ENCODE data around the gene GALNT16.
A peak's percentile ranks its signal among the peaks of the same experiment; 100 is the strongest.
"Not testable (repeated sequence)": the region's sequence is repeated elsewhere in the genome, so short reads cannot be mapped to it uniquely, and the experiment has no call there.

The GALNT16 gene

DNA sequence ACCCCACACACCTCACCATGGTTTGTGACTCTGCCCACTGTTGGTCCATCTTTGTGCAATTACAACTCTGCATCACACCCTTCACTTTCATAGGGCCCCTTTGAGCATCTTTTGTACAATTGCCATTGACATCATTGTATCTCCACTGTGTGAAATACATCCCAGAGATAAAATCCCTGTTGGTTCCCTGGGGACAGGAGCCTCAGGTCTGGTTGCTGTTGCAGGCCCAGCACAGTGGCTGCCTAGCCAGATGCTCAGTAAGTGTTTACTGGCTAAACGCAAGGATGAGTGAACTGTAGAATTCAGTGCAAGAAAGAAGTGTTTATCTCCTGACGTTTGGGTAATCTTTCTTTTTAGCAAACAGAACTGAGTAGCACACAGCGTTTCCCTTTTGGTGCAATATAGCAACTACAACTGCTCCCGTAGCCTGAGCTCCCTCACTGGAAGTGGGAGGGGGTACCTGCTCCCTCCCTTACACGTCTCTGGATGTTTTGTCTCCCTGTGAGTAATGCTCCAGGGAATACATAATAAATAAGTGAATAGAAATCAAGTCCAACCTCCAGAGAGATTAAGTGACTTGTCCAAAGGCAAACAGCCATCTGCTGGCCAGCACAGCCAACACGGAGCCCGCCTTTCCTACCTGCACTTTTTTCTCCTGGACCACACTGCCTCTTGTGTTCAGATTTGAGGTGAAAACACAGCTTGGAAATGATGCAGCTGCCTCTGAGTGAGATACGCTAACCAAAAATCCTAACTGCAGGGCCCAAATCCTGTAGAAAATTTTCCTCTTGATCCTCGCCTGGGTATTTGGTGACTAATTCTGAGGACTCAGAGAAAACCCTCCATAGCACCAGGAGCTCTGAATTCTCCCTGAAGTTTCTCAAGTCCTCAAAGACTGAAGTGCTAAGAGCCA is 27.4 kb downstream of the GALNT16 start:
- DNase-seq: no peak

DNA sequence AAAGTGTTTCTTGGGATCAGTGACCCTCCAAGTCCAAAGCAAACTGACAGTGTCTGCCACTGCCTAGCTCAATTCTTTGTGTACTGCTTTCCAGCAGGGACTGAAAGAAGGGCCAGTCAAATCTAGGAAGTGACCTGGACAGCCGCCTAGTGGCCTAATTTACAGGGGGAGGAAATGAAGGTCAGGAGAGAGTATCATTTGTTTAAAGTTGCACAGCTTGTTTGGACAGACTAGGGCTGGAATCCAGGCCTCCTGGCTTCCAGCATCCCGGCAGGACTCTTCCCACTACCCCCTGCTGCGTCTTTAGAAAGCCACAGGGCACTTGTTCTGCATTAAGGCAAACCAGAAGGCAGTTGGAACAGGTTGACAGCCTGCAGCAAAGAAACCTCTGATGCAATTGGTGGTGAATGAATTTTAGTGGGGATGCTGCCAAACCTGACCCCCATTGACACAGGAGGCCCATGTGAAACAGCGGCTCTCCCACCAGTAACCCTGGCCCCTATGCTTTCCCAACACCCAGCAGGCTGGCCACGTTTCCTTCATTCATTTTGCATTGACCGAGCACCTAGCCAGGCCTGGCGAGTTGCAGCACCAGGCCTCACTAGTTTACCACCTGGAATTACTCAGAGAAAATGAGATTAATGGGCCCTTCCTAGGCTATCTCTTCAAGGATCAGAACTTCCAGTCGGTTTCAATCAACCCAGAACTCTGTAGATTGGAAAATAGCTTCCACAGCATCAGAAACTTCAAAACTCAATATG is 28.2 kb downstream of the GALNT16 start:
- no peak for DNase-seq

DNA sequence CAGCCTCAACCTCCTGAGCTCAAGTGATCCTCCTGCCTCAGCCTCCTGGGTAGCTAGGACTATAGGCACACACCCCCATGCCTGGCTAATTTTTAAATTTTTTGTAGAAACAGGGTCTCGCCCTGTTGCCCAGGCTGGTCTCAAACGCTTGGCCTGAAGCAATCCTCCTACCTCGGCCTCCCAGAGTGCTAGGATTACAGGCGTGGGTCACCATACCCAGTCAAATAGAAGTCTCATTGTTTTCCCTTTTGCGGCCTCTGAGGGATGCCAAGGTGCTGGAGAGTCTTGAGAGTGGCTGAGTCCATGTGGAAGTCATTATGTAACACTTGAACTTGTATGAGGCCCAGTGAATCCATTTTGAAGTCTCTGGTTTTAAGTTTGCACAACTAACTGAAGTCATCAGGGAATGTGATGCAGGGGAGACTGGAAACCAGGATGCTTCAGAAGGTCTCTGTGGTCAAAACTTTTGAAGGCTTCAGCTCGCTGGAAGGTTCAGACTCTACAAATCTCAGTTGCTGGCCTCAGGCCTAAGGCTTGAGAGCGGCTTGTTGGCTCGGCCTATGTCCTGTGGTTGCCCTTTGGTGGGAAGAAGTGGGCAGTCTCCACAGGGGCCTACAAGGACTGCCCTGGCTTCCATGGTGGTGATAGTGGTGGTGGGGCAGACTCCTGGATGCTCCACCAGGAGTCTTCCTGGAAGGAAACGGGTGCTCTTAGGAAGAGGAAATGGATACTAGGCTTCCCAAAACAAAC is 29.2 kb downstream of the GALNT16 start:
- no peak for DNase-seq

DNA sequence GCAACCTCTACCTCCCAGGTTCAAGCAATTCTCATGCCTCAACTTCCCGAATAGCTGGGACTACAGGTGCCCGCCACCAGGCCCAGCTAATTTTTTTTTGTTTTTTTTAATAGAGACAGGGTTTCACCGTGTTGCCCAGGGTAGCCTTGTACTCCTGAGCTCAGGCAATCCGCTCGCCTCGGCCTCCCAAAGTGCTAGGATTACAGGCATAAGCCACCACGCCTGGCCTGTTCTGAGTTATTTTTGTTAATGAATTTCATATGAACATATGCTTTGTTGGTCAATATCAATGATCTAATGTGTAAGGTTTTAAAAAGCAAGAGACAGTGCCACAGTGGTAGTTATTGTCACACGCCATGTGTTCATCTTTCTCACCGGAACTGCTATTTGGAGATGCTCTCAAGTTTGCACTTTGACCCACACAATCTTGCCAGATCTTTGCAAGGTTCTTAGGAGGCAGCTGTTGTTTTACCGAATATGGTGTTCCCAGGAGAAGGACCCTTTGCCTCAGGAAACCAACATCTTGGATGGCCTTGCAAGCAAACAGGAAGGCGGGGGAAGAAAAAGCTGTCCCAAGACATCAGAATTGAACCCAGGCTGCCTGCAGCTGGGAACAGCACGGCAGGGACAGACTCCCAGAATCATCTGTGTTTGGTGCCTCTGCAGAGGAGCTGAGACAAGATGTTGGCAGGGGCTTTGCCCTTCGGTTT is 30.0 kb downstream of the GALNT16 start:
- no peak for DNase-seq

DNA sequence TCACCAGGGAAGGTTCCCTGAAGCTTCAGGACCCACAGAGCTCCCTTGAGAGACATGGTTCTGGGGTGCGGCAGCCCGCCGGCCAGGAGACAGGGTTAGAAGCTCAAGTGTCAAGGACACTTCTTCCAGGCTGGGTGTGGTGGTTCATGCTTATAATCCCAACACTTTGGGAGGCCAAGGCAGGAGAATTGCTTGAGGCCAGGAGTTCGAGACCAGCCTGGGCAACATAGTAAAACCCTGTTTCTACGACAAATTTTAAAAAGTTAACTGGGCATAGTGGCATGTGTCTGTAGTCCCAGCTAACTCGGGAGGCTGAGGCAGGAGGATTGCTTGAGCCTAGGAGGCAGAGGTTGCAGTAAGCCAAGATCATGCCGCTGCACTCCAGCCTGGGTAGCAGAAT is 30.9 kb downstream of the GALNT16 start:
- not testable (repeated sequence) for DNase-seq

DNA sequence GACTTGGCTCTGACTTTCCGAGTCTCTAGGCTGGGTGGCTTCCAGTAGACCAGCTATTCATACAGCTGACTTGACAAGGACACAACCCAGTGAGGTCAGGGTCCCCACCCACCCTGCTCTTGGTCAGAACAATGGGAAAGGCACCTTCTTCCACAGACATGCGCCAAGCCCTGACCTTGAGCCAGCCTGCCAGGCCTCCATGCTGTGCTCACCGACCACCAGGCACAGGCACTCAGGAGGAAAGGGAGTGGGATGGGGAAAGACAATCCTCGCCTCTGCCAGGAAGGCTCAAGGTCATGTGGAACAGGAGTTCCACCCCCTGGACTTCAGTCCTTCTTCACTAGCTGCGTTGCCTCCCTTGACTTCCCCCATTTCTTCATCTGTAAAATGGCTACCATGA is 31.4 kb downstream of the GALNT16 start:
- DNase-seq: no peak

DNA sequence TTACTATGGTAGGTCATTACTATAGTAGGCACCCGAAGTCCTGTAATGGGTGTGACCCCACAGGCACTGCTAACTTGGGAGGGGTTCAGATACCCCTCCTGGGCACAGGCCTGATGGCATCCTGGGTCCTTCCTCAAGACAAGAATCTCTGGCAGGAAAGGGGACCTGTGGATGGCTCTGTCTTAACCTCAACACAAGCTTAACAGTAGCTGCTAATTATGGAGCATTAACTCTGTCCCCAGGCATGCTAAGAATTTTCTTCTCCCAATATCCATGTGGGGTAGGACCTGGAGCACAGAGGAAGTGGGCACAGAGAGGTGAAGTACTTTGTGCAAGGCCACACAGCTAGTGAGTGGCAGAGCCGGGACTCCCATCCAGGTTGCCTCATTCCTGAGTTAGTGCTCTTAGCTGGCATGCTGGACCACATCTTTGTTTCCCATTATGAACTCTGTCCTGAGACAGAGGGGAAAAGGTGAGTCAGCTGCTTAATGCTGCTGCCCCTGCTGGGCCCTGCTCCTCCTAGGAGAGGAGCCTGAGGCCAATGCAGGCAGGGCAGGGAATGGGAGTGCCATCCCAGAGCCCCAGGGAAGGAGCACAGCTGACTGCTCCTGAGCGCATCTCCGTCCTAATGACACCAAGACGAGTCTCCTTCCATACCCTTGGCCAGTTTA is 32.1 kb downstream of the GALNT16 start:
- no peak for DNase-seq

DNA sequence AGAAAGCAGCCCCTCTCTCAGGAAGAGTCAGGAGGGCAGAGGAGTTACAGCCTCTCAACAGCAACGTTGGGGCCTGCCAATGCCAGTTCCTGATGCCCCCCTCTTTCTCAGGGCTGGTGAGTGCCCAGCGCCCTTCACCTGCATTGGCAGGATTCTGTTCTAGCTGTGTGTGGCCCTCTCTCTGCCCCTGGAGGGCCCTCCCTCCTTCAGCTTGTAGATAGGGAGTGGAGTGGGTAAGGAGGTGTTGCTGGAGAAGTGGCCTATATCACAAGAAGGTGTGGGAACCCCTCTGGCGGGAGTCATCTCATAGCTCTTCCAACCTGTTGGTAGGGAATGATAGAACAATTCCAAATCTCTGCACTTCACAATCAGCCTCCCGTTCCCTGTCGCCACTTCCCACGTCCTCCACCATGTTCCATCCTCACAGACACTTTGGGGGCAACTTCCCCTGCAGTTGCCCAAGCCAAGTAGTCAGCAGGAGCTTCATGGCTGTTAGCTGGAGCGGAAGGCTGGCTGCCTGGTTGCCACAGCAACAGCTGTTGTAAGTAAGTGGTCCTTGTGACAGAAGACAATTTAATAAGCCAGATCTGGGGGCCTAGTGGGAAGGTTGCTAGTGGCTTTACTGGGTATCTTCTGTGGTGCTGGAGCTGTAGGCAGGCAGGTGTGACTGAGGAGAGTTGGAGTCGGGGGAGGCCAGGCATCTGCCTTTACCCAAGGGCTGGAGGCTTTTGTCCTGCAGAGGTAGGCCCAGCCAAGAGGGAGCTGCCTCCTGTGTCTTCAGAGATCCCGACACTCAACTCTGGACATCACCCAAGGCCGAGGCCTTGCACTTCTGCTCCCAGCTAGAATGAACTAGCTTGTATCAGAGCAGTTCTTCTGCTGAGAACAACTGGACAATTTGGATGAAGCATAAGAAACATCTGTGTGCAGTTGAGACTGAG is 38.4 kb downstream of the GALNT16 start:
- no peak for DNase-seq

DNA sequence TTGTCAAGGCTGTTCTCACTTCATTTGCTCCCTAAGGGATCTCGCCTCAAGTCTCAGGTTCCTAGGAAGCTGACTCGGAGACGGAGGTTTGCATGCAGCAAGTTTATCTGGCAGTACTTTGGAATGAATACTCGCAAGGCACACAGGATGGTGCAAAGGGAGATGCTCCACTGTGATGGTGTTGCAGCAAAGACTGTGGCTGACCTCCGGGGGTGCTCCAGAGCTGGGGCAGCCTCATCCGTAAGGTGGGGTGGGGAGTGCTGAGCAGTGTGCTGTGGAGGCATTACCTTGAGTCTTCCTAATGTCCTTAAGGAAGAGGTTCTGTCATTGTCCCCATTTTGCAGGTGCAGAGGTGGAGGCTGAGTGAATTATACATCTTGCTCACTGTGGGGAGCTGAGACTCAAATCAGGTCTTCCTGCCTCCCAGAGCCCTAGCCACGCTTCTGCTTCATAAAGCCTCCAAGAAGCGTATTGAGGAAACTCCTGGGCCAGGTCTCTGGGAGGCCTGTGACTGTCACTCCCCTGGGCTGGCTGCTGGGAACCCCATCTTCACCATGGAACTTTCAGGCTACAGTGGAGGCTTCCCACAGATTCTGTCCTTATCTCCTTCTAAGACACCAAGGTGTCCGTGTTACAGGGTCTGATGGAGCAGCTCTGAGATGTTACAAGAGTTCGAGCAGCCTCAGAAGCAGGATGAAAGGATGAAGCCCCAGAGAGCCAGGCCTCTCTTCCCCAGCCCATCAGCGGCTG is 39.5 kb downstream of the GALNT16 start:
- DNase-seq: no peak

DNA sequence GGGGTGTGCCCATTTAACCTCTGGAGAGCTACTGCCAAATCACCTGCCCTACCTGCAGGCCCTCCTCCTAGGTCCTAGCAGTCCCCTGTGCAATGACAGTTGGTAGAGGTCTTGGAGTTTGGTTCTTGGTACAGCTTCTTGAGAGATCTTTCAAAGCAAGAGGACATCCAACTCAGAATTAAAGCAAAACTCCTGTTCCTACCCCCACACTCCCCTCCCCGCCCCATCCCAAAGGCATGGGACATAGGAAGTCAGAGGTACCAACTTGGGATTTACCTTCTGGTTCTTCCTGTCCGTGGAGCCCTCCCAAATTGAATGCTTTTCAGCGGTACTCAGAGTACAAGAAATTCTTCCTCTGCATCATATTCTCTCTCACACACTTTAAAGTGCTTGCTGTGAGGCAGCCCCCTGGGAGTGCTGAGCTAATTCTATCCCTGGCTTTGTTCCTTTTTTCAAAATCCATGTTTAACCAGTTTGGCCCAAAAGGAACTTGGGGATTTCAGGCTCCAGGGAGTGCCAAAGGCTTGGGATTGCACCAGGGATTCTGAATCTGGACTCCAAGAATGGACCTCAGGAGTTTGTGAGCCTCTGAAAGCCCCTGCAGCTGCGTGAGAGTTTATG is 40.8 kb downstream of the GALNT16 start:
- DNase-seq: no peak

DNA sequence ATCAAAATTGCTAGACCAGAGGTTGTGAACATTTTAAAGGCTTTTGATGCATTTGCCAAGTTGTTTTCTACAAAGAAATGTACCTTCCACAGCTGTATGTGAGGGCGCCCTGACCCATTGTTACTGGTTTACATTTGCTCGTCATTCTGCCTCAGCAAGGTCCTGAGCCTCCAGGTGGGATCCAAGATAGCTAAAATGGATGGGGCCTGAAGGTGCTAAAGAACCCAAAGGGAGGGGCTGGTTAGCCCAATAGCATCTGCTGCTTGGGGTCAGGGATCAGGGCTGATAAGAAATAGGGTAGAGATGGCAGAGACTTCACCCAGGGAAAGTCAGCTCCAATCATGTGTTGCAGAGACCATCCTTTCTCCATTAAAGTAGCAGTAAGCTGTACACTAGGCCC is 43.1 kb downstream of the GALNT16 start:
- no peak for DNase-seq

DNA sequence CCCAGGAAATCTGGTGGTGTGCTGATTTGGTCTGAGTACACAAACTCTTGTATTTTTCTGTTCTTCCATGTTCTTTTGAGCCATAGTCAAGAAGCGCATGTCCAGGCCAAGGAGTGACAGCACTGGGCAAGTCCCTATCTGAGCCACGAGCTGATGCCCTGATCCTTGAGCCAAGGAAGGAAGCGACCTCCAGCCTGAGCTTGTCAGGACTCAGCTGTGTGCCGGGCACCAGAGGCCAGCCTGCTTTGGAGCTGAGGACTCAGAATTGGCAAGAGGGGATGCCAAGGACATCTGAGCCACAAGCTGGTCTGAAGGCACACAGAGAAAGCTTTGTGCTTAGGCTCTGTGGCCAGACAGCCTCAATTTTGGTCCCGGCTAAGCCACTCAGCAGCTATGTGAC is 52.6 kb downstream of the GALNT16 start:
- DNase-seq: no peak

DNA sequence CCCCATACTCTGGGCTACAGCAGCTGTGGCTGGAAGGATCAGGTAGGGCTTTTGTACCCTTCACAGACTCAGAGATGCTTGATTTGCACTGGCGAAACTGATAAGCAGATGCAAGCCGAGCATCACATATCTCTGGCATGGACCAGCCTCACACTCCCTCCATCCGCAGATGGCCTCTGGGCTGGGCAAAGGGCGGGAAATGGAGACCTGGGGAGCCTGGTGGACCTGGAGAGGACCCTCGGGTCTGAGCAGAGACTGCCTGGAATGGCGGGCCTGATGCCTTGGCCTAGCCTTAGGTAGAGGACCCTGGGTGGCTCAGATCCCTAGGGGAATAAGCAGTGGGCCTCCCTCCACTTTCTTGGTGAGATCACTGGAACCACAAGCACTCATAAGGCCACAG is 53.2 kb downstream of the GALNT16 start:
- no peak for DNase-seq

DNA sequence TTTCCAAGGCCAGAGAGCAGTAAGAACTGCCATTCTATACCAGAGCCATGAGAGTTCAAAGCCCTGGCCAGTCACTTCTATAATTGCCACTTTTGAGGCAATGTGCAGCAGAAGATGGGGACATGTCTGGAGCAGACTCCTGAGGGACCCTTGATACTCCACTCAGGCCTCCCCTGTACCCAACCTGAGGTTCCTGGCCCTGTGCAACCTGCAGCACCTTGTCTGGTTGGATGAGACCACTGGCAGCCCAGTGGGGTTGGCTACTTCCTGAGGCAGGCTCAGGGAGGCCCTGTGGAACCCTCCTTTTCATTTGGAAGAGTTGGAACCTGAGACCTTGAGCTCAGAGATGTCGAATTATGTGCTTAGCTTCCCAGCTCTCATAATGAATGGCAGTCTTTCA is 54.4 kb downstream of the GALNT16 start:
- DNase-seq: no peak

DNA sequence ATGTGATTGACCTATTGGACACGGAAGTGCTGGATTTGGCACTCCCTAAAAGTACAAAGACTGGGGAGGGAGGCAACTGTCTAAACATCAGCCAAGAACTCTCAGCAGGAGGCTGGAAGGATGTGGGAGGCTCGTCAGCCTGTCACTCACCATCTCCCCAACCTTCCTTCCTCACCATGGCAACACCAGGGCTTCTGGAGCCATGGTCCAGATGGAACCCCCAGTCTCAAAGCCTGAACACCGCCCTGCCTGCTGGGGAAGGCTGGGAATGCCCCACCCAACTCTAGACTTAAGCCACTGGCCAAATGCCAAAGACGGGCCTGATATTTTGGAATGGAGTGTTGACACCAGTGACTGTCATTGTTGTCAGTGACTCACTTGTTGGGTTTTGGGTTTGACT is 55.3 kb downstream of the GALNT16 start:
- no peak for DNase-seq

DNA sequence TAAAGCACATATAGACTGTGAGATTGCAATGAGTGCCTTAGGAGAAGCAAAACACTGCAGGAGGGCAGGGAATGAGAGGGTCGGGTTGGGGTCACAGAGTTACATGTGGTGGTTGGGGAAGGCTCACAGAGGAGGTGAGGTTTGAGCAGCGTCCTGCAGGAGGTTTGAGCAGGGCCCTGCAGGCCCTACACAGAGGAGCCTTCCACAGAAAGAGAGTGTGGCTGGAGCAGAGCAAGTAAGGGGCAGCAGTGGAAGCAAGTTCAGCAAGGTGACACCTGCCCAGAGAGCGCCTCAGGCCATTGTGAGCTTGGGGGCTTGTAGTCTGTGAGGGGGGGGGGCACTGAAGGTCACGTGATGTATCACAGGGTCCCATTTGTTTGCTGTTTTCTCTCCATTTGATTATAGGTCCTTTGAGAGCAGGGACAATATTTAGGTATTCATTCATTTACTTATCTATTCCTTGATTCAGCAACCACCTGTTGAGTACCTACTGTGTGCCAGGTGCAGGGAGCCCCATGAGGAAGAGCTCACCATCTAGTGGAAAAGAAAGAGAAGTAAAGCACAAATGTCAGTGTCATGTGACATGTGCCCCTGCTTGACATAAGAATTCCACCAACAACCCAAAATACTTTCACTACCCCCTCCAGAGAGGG is 56.6 kb downstream of the GALNT16 start:
- no peak for DNase-seq

DNA sequence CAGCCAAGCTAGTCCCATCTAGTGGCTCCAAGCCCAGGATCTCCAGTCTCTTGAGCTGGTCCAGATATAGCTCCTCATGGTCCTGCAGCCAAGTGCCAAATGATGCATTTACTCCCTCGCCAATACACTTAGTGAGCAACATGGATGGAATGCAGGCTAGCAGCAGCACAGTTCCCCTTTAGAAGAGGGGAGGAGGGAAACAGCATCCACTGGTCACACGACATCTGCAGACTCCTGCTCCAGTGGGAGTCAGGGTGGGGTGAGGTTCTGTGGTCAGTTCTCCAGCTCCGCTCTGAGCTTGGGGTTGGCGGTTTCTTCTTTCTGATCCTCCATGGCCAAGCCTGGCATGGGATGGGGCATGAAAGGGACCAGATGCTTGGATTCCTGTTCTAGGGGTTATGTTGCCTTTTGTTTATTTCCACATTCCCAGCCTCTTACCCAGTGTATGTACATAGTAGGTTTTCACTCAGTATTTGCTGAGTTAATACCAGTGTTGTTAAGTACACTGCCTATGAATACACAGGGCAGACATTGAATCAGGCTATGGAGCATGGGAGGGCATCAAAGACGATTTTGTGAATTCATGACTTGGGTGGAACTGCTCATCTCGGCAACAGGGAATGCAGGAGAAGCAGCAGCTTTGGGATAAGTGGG is 57.3 kb downstream of the GALNT16 start:
- DNase-seq: no peak

DNA sequence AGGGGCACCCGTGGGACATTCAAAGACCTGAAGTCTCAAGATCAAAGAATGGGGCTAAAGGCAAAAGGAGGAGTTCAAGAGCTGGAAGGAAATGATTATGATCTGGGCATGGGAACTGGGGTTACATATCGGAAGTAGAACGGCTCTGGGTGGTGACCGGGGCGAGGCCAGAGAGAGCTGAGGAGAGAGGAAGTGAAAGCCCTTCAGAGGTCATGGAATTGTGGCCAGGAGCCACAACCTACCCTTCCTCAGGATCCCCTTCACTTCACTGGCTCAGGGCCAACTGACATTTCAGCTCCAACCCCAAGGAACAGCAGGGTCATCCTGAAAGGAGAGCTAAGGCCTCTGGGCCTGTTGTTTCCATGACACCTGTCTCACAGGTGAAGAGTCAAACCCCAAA is 57.8 kb downstream of the GALNT16 start:
- peak; percentile 25 for DNase-seq

DNA sequence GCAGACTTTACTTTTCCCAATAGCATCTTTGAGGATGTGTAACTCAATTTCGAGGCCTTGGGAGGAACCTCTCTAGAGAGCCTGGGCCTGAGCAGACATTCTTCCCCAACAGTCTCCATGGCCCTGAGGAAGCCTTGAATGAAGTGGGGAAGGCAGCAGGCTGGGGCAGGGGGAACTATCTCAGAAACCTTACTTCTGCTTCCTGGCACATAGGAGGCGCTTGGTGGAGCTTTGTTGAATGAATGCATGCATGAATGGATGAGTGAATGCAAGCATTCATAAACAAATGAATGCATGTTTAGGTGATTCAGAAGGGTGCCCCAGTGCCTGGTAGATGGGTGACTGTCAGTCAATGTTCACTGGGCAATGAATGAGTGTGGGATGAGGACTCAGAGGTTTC is 58.3 kb downstream of the GALNT16 start:
- DNase-seq: no peak

Data from CD4-positive, alpha-beta T cell treated with Interferon gamma for 1 hour (primary cell).